ENCODE measurements around the gene TRIM54.

The TRIM54 gene

GRCh38 chr2:27281855-27282559 lies at the start of gene TRIM54:
TRIM54 (plus strand) TSS chr2:27282429; CDS start chr2:27282732, 303 bp downstream.
- no peak for DNase-seq (ENCODE audit: low read depth in 2 of 2)

- no peak for DNase-seq (ENCODE audit: low read depth in 2 of 2)
These were observed 48.9 kb upstream of the TRIM54 start for GRCh38 chr2:27233341-27233740.

- DNase-seq (ENCODE audit: low read depth in 2 of 2), result no peak
These were observed 46.1 kb upstream of the TRIM54 start for GRCh38 chr2:27236136-27236535.

GRCh38 chr2:27236626-27237025 lies 45.6 kb upstream of the TRIM54 start:
- no peak for DNase-seq (ENCODE audit: low read depth in 2 of 2)

- no peak for DNase-seq (ENCODE audit: low read depth in 2 of 2)
These were observed 44.8 kb upstream of the TRIM54 start for GRCh38 chr2:27237341-27237945.

GRCh38 chr2:27238976-27239375 lies 43.3 kb upstream of the TRIM54 start:
- no peak for DNase-seq (ENCODE audit: low read depth in 2 of 2)

- no peak for DNase-seq (ENCODE audit: low read depth in 2 of 2)
These were observed 41.8 kb upstream of the TRIM54 start for GRCh38 chr2:27240406-27240805.

GRCh38 chr2:27241761-27242613 lies 40.2 kb upstream of the TRIM54 start:
- no peak for DNase-seq (ENCODE audit: low read depth in 2 of 2)

GRCh38 chr2:27242614-27242951 lies 39.6 kb upstream of the TRIM54 start:
- no peak for DNase-seq (ENCODE audit: low read depth in 2 of 2)

GRCh38 chr2:27243391-27244130 lies 38.7 kb upstream of the TRIM54 start:
- DNase-seq (ENCODE audit: low read depth in 2 of 2), result no peak

- no peak for DNase-seq (ENCODE audit: low read depth in 2 of 2)
These were observed 37.1 kb upstream of the TRIM54 start for GRCh38 chr2:27245116-27245515.

GRCh38 chr2:27245626-27246025 lies 36.6 kb upstream of the TRIM54 start:
- no peak for DNase-seq (ENCODE audit: low read depth in 2 of 2)

GRCh38 chr2:27247893-27248292 lies 34.3 kb upstream of the TRIM54 start:
- no peak for DNase-seq (ENCODE audit: low read depth in 2 of 2)

- no peak for DNase-seq (ENCODE audit: low read depth in 2 of 2)
These were observed 32.9 kb upstream of the TRIM54 start for GRCh38 chr2:27249159-27249890.

- DNase-seq (ENCODE audit: low read depth in 2 of 2), result peak in 1 of 2 donors; percentile 8
These were observed 32.2 kb upstream of the TRIM54 start for GRCh38 chr2:27249891-27250651.

- DNase-seq (ENCODE audit: low read depth in 2 of 2), result no peak
These were observed 31.4 kb upstream of the TRIM54 start for GRCh38 chr2:27250652-27251379.

- DNase-seq (ENCODE audit: low read depth in 2 of 2), result no peak
These were observed 30.5 kb upstream of the TRIM54 start for GRCh38 chr2:27251766-27252165.

GRCh38 chr2:27255187-27255586 lies 27.0 kb upstream of the TRIM54 start:
- no peak for DNase-seq (ENCODE audit: low read depth in 2 of 2)

GRCh38 chr2:27255660-27256059 lies 26.6 kb upstream of the TRIM54 start:
- DNase-seq (ENCODE audit: low read depth in 2 of 2), result no peak
